ENCODE data around the gene PFN3.
A peak's percentile ranks its signal among the peaks of the same experiment; 100 is the strongest.

Gene PFN3

DNA sequence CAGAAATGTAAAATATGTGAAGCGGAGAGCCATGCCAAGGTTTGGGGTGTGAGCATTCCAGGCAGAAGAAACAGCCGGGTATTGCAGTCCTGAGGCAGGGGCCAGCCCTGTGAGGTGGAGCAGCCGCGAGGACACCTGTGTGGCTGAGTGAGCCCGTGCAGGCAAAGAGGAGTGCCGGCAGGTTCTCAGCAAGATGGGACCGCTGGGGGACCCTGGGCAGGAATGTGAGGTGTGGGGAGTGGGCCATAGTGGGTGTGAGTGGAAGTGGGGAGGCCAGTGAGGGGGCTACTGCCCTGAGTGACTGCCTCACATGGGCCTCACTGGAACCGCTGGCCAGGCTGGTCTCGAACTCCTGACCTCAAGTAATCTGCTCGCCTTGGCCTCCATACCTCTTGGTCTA, 38.0 kb upstream of the PFN3 start:
- no peak for DNase-seq (ENCODE audit: low read depth in 2 of 2)

DNA sequence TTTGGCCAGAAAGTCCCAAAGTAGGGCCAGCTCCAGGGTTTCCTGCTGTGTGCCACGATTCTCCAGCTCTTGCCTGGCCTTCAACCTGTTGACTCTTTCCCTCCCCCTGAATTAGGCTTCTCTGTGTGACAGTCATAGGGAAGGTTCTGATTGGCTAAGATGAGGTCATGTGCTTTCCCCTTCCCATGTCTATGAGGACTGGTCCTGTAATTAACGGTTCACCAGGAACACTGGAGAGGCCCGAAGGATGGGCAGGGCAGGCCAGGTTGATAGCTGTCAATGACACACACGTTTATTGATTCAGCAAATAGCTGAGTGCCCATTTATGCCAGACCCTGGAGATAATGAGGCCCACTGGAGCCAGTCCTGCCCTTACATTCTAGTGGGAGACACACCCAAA, 37.2 kb upstream of the PFN3 start:
- DNase-seq (ENCODE audit: low read depth in 2 of 2): no peak

DNA sequence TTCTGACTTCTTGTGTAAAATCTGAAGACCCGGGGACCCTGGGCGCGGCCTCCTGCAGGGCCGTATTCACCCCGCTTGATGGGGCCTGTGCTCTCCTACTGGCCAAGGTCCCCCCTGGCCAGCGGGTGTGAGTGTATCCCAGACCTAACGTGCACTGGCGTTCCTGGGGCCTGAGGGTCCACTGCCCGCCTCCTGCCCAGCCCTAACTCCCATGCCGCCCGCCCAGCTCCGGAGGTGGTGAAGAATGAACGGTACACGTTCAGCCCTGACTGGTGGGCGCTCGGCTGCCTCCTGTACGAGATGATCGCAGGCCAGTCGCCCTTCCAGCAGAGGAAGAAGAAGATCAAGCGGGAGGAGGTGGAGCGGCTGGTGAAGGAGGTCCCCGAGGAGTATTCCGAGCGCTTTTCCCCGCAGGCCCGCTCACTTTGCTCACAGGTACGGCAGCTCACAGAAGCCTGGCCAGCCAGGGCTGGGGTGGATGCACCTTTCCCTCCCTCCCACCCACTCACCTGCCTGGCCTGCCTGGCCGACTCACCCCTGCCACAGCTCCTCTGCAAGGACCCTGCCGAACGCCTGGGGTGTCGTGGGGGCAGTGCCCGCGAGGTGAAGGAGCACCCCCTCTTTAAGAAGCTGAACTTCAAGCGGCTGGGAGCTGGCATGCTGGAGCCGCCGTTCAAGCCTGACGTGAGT, 35.5 kb upstream of the PFN3 start:
- DNase-seq (ENCODE audit: low read depth in 2 of 2): no peak

- DNase-seq (ENCODE audit: low read depth in 2 of 2): no peak
Observed at GRCh38 chr5:177434942-177435738, 34.7 kb upstream of the PFN3 start.

GRCh38 chr5:177434437-177434836, 34.0 kb upstream of the PFN3 start:
- DNase-seq (ENCODE audit: low read depth in 2 of 2): no peak

- DNase-seq (ENCODE audit: low read depth in 2 of 2): no peak
Observed at GRCh38 chr5:177433658-177434217, 33.3 kb upstream of the PFN3 start.

- no peak for DNase-seq (ENCODE audit: low read depth in 2 of 2)
Observed at GRCh38 chr5:177432839-177433657, 32.6 kb upstream of the PFN3 start.

DNA sequence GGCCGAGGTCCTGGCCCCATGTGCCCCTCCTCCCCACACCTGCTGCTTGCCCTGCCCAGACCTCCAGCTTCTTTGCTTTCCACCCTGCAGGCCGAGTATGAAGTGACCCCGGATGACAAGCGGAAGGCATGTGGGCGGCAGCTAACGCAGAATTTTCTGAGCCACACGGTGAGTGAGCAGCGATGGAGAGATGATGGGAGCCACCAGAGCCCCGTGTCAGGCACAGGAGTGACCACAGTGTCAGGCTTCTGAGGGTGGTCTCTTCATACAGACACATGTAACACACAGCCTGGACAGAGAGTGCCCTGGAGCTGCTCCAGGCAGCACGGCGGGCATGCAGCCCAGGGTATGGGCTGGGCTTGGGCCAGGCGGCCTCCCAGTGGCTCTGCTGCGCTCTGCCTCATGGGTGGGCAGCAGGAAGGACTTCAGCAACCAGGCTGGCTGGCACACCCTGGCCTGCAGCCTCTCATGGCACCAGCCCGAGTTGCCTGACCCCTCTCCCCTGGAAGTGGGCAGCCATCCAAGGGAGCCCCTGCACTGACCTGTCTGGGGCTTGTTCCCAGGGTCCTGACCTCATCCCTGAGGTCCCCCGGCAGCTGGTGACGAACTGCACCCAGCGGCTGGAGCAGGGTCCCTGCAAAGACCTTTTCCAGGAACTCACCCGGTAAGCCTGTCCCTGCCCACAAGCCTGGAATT, 31.8 kb upstream of the PFN3 start:
- no peak for DNase-seq (ENCODE audit: low read depth in 2 of 2)

GRCh38 chr5:177431317-177432142, 31.1 kb upstream of the PFN3 start:
- DNase-seq (ENCODE audit: low read depth in 2 of 2): no peak

- DNase-seq (ENCODE audit: low read depth in 2 of 2): no peak
Observed at GRCh38 chr5:177430972-177431316, 30.5 kb upstream of the PFN3 start.

- DNase-seq (ENCODE audit: low read depth in 2 of 2): no peak
Observed at GRCh38 chr5:177430140-177430951, 29.9 kb upstream of the PFN3 start.

GRCh38 chr5:177429248-177430040, 29.0 kb upstream of the PFN3 start:
- peak; percentile 60 to 67 for DNase-seq (ENCODE audit: low read depth in 2 of 2)

- DNase-seq (ENCODE audit: low read depth in 2 of 2): no peak
Observed at GRCh38 chr5:177428574-177429217, 28.2 kb upstream of the PFN3 start.

DNA sequence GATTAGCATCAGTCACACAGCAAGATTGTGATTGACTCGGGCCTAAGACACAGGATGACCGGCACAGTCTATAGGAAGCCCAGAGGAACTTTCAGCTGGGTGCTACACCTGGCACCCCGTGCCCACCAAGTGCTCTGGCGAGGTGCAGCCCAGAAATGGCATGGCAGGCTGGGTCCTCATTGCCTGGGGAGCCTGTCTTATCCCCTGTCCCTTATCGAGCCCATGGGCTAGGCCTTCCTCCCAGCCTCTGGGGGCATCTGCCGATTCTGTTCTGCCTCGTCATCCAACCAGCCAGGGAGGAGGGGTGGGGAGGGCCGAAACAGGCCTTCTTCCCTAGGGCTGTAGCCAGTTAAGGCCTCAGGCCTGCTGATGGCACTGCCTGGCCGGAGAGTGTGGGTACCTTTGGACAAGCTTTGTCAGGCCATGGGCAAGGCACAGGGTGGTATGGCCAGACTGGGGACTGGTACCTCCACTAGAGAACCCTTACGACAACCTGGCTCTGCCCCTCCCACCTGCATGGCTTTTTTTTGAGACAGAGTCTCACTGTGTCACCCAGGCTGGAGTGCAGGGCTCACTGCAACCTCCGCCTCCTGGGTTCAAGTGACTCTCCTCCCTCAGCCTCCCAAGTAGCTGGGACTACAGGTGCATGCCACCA, 27.6 kb upstream of the PFN3 start:
- no peak for DNase-seq (ENCODE audit: low read depth in 2 of 2)

DNA sequence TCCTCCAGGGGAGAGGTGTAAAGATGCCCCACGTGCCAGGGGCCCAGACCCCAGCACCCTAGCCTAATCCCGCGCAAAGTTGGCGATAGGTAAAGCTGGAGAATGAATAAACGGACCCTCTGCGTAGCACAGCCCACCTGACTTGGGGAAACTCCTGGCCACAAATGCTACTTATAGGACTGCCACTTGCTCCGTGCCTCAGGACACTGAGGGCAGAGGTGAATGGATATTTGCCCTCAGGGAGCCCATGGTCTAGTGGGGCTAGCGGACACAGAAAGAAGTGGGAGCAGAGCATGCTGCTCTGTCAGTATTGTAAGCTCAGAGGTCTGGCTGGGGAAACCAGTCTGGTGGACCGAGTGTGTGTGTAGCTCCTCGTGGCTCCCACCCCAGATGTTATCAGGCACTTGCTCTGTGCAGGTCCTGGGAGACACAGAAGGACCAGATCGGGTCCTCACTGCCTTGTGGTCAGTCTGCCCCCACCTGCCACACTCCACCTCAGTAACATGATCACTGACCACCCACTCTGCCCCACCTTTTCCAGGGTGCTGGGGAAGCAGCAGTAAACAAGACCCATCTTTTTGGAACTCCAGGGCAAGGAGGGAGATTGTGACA, 26.9 kb upstream of the PFN3 start:
- no peak for DNase-seq (ENCODE audit: low read depth in 2 of 2)

GRCh38 chr5:177426566-177427210, 26.2 kb upstream of the PFN3 start, which contains the start of gene GRK6:
Gene GRK6, plus strand, starts transcription at chr5:177426676. Its CDS starts 170 bp downstream, at chr5:177426846.
- no peak for DNase-seq (ENCODE audit: low read depth in 2 of 2)

Measured in stimulated activated CD8-positive, alpha-beta memory T cell treated with anti-CD3 and anti-CD28 coated beads, Interleukin-7, amount 100 ng/mL, for 1 hour (primary cell).